Measurements from ENCODE around the gene SEC24C. TPM values are rescaled to one million over a fixed set of nuclear protein-coding genes. Genes with fewer than 3 reads are reported as not detected.

SEC24C gene
- total and polyA plus RNA-seq, 2 of the 13 experiments (the other 11 are each of a cell fraction or from before 2014, with no cell fraction given): 63.1 to 66.4 TPM

- TF ChIP-seq ZNF761 (CRISPR knock-in tag; conservative IDR thresholded peaks at IDR 0.05) (0 out of 2 replicates have a peak, but pooled peaks have one; percentile 47), TARDBP (CRISPR knock-in tag; IDR thresholded peaks at IDR 0.05) (0 out of 2 replicates have a peak, but pooled peaks have one; percentile 27), SOX5 (CRISPR knock-in tag; IDR thresholded peaks at IDR 0.05; ENCODE audit: borderline replicate concordance) (peak; percentile 21; the same call in 1 of the 2 replicates), ZNF703 (CRISPR knock-in tag; IDR thresholded peaks at IDR 0.05; ENCODE audit: borderline replicate concordance) (0 out of 2 replicates have a peak, but pooled peaks have one; percentile 33), RBFOX2 (IDR thresholded peaks at IDR 0.05; ENCODE audit: low read depth, low read length) (peak; percentile 79), ZNF468 (CRISPR knock-in tag; IDR thresholded peaks at IDR 0.05) (no peak), TGIF2 (CRISPR knock-in tag; IDR thresholded peaks at IDR 0.05) (peak; percentile 81; the same call in 1 of the 2 replicates), TIGD3 (CRISPR knock-in tag; IDR thresholded peaks at IDR 0.05; ENCODE audit: borderline replicate concordance) (0 out of 2 replicates have a peak, but pooled peaks have one; percentile 44), ZNF564 (CRISPR knock-in tag; IDR thresholded peaks at IDR 0.05) (no peak), ZBTB20 (CRISPR knock-in tag; IDR thresholded peaks at IDR 0.05; ENCODE audit: borderline replicate concordance, low read depth) (peak; percentile 70; the same call in 1 of the 2 replicates), KDM3A (CRISPR knock-in tag; IDR thresholded peaks at IDR 0.05; ENCODE audit: low read depth) (peak; percentile 91; the same call in 1 of the 2 replicates), MTA3 (CRISPR knock-in tag; IDR thresholded peaks at IDR 0.05) (no peak), ZNF331 (CRISPR knock-in tag; IDR thresholded peaks at IDR 0.05) (0 out of 2 replicates have a peak, but pooled peaks have one; percentile 41), POGK (CRISPR knock-in tag; conservative IDR thresholded peaks at IDR 0.05) (peak; percentile 72), HOXA3 (CRISPR knock-in tag; IDR thresholded peaks at IDR 0.05) (peak; percentile 94), MAZ (IDR thresholded peaks at IDR 0.05; ENCODE audit: borderline replicate concordance, low read depth, low read length) (peak; percentile 93), MAZ (CRISPR knock-in tag; IDR thresholded peaks at IDR 0.05; ENCODE audit: low read depth) (no peak), ZNF569 (CRISPR knock-in tag; IDR thresholded peaks at IDR 0.05; ENCODE audit: borderline replicate concordance) (0 out of 2 replicates have a peak, but pooled peaks have one; percentile 93), ARID5B (CRISPR knock-in tag; IDR thresholded peaks at IDR 0.05) (no peak), ZFP90 (CRISPR knock-in tag; IDR thresholded peaks at IDR 0.05; ENCODE audit: borderline replicate concordance) (no peak), ZSCAN25 (CRISPR knock-in tag; IDR thresholded peaks at IDR 0.05) (no peak; the same call in 1 of the 2 replicates), ZNF143 (CRISPR knock-in tag; IDR thresholded peaks at IDR 0.05) (peak; percentile 69; the same call in 1 of the 2 replicates)
Observed at GRCh38 chr10:73743905-73744663, at the start of gene SEC24C (continued).

Measured in HepG2 (cell line).